BE2C (cell line): ENCODE results near the gene FGD2.

Experiments used
- DNase-seq: peaks from one replicate; pipeline ENCODE4 v3.0.0-alpha.2; 2020
- H3K27me3 ChIP-seq: fragments of 250-450 bp; sonication (Bioruptor Pico); 2 replicates; pipeline ENCODE4 v1.5.1; 2020; ENCODE audit warnings: mild to moderate bottlenecking
- H3K36me3 ChIP-seq: fragments of 250-450 bp; sonication (Bioruptor Pico); 2 replicates; pipeline ENCODE4 v1.5.1; 2020; ENCODE audit warnings: mild to moderate bottlenecking
- H3K4me1 ChIP-seq: fragments of 250-450 bp; sonication (Bioruptor Pico); 2 replicates; pipeline ENCODE4 v1.5.1; 2020
- H3K4me3 ChIP-seq: 2 replicates; pipeline ENCODE4 v1.5.1; 2011; ENCODE audit warnings: low read depth, low read length
- H3K9me3 ChIP-seq: fragments of 250-450 bp; sonication (Bioruptor Pico); 2 replicates; pipeline ENCODE4 v1.5.1; 2020
- CTCF ChIP-seq: IDR thresholded peaks from 2 replicates; pipeline ENCODE4 v1.5.1; 2012; ENCODE audit warnings: mild to moderate bottlenecking, low read depth, low read length

The FGD2 gene

GRCh38 chr6:37011656-37012378, 6.4 kb downstream of the FGD2 start:
- Histone ChIP-seq H3K36me3 (no peaks in the 10 kb centered on the region), H3K27me3 (no peaks in the 10 kb centered on the region), H3K4me1 (no peaks in the 10 kb centered on the region), H3K4me3 (no peak overlapping the region), H3K9me3 (no peaks in the 10 kb centered on the region)
- no peak for TF ChIP-seq CTCF
- no peak for DNase-seq

GRCh38 chr6:37013516-37014491, 8.3 kb downstream of the FGD2 start:
- TF ChIP-seq CTCF, result no peak
- DNase-seq, result no peak
- Histone ChIP-seq H3K27me3 (no peaks in the 10 kb centered on the region), H3K36me3 (no peaks in the 10 kb centered on the region), H3K4me3 (no peak overlapping the region), H3K4me1 (peaks cover 9% of the 10 kb centered on the region), H3K9me3 (no peaks in the 10 kb centered on the region)

GRCh38 chr6:37014667-37015066, 9.2 kb downstream of the FGD2 start:
- Histone ChIP-seq H3K36me3 (no peaks in the 10 kb centered on the region), H3K27me3 (no peaks in the 10 kb centered on the region), H3K9me3 (no peaks in the 10 kb centered on the region), H3K4me1 (peaks cover 16% of the 10 kb centered on the region), H3K4me3 (no peak overlapping the region)
- no peak for TF ChIP-seq CTCF
- no peak for DNase-seq

- Histone ChIP-seq H3K9me3 (no peaks in the 10 kb centered on the region), H3K27me3 (no peaks in the 10 kb centered on the region), H3K4me1 (peaks cover 16% of the 10 kb centered on the region), H3K4me3 (no peak overlapping the region), H3K36me3 (no peaks in the 10 kb centered on the region)
- no peak for TF ChIP-seq CTCF
- no peak for DNase-seq
These were observed 10.1 kb downstream of the FGD2 start for GRCh38 chr6:37015532-37015931.

GRCh38 chr6:37016995-37017394, 11.5 kb downstream of the FGD2 start:
- Histone ChIP-seq H3K4me1 (peaks cover 16% of the 10 kb centered on the region), H3K27me3 (no peaks in the 10 kb centered on the region), H3K4me3 (no peak overlapping the region), H3K36me3 (no peaks in the 10 kb centered on the region), H3K9me3 (no peaks in the 10 kb centered on the region)
- no peak for TF ChIP-seq CTCF
- no peak for DNase-seq
